Measurements from ENCODE around the gene GAREM1. TPM values are rescaled to one million over a fixed set of nuclear protein-coding genes. Genes with fewer than 3 reads are reported as not detected.

The GAREM1 gene
- polyA plus RNA-seq, 1 of the 3 experiments (the other 2 are of a cell fraction), result 2.8 TPM

DNA sequence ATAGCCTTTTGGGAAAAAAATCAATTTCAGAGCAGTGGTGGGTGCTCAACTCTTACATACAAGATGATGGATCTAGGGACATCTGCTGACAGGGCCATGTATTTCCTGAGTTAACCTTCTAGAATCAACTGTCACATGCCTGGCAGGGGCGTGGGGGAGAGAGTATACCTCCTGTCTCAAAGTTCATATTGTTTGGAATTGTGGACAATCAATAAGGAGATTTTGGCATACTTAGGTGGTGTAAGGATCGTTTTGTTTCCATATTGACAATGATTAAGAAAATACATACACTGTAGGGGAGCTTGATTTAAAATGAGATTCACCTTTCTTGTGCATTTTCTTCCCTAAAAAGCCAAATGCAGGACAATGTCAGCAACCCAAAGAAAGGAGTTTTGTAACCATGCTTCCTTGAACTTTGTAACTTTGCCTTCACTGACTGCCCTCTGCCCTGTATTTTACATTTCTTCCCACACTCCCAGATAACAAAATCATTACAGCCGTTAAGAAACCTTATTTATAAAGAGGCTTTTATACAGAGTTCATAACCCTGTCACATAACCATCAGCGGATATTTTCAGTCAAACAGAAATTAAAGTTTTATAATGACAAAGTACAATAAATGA lies 192.4 kb downstream of the GAREM1 start:
- no peak overlapping the region for H3K9ac ChIP-seq
- no peaks in the 10 kb centered on the region for H3K9me3 ChIP-seq
- H3K4me3 ChIP-seq (ENCODE audit: low read depth in 2 of 2, low read length in 1 of 2), result no peak overlapping the region
- H3F3A ChIP-seq (replicated peaks; ENCODE audit: insufficient read depth), result no peaks in the 10 kb centered on the region
- peaks cover 0 to 4% of the 10 kb centered on the region in 2 experiments; a peak in 1 of 4 replicates for H3K4me1 ChIP-seq (ENCODE audit: control insufficient read depth in 1 of 2, insufficient read depth in 2 of 2, low read depth in 1 of 2, low read length in 1 of 2)
- H3K9me2 ChIP-seq, result no peaks in the 10 kb centered on the region
- POLR2A ChIA-PET, result no interaction called here
- H2AFZ ChIP-seq (ENCODE audit: low read depth), result no peak overlapping the region
- no peaks in the 10 kb centered on the region for H4K20me1 ChIP-seq (ENCODE audit: insufficient read depth)
- TF ChIP-seq EP300 (IDR thresholded peaks at IDR 0.05; ENCODE audit: borderline replicate concordance in 1 of 2, low read depth in 1 of 2, low read length in 1 of 2) (no peak), TEAD4 (IDR thresholded peaks at IDR 0.05; ENCODE audit: borderline replicate concordance, insufficient read depth) (no peak), NFIC (IDR thresholded peaks at IDR 0.05; ENCODE audit: borderline replicate concordance) (no peak), ELF1 (IDR thresholded peaks at IDR 0.05) (no peak), JUND (IDR thresholded peaks at IDR 0.05) (no peak), POLR2AphosphoS5 (IDR thresholded peaks at IDR 0.05; ENCODE audit: low read depth, low read length) (no peak), SMC3 (IDR thresholded peaks at IDR 0.05; ENCODE audit: low read depth, low read length) (no peak)
- TF ChIP-seq, protein P1, sequence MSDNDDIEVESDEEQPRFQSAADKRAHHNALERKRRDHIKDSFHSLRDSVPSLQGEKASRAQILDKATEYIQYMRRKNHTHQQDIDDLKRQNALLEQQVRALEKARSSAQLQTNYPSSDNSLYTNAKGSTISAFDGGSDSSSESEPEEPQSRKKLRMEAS (IDR thresholded peaks at IDR 0.05; ENCODE audit: low read depth), result no peak
- TF ChIP-seq, protein P2, sequence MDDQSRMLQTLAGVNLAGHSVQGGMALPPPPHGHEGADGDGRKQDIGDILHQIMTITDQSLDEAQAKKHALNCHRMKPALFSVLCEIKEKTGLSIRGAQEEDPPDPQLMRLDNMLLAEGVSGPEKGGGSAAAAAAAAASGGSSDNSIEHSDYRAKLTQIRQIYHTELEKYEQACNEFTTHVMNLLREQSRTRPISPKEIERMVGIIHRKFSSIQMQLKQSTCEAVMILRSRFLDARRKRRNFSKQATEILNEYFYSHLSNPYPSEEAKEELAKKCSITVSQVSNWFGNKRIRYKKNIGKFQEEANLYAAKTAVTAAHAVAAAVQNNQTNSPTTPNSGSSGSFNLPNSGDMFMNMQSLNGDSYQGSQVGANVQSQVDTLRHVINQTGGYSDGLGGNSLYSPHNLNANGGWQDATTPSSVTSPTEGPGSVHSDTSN (IDR thresholded peaks at IDR 0.05), result no peak
- TF ChIP-seq, protein P3, sequence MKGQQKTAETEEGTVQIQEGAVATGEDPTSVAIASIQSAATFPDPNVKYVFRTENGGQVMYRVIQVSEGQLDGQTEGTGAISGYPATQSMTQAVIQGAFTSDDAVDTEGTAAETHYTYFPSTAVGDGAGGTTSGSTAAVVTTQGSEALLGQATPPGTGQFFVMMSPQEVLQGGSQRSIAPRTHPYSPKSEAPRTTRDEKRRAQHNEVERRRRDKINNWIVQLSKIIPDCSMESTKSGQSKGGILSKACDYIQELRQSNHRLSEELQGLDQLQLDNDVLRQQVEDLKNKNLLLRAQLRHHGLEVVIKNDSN (IDR thresholded peaks at IDR 0.05; ENCODE audit: borderline replicate concordance, low read depth), result no peak
- TF ChIP-seq, protein P4, sequence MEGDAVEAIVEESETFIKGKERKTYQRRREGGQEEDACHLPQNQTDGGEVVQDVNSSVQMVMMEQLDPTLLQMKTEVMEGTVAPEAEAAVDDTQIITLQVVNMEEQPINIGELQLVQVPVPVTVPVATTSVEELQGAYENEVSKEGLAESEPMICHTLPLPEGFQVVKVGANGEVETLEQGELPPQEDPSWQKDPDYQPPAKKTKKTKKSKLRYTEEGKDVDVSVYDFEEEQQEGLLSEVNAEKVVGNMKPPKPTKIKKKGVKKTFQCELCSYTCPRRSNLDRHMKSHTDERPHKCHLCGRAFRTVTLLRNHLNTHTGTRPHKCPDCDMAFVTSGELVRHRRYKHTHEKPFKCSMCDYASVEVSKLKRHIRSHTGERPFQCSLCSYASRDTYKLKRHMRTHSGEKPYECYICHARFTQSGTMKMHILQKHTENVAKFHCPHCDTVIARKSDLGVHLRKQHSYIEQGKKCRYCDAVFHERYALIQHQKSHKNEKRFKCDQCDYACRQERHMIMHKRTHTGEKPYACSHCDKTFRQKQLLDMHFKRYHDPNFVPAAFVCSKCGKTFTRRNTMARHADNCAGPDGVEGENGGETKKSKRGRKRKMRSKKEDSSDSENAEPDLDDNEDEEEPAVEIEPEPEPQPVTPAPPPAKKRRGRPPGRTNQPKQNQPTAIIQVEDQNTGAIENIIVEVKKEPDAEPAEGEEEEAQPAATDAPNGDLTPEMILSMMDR (IDR thresholded peaks at IDR 0.05), result no peak
- H3K27ac ChIP-seq (ENCODE audit: low read depth in 2 of 2, low read length in 1 of 2), result no peak overlapping the region
- WGBS (ENCODE audit: low lambda C conversion rate), result 86% methylated on average over 4 of the region's 4 CpGs
- H3K27me3 ChIP-seq (ENCODE audit: insufficient read depth), result no peaks in the 10 kb centered on the region
- no peaks in the 10 kb centered on the region for H3K36me3 ChIP-seq (replicated peaks in 1 of 2; ENCODE audit: control insufficient read depth in 1 of 2, insufficient read depth in 2 of 2, low read length in 1 of 2)
- H3K79me2 ChIP-seq (ENCODE audit: insufficient read depth), result no peaks in the 10 kb centered on the region
- no peak for DNase-seq
- no peak overlapping the region for H3K4me2 ChIP-seq
- CTCF ChIA-PET, result interaction anchor here (0.8 to 10.7 kb wide), 3 partner anchors 192 to 273 kb away, joined by 3 to 99 read pairs (median 3); partner anchors contain the start of gene GAREM1

DNA sequence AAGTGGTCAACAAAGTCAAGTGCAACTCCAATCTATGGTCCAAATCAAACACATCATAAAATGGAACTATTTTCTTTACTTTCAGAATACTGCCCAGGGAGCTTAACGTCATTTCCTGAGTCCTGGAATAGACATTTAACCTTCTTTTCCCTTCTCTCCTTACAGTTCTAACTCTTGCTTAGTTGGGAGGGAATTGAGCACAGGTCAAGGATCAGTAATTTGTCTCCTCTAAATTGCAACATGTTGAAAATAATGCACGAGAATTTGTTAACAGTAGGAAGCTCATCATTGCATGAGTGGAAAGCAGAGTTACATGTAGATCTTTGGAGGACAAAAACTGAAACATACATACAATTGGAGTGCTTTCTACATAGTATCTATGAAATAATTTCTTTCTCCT lies 193.1 kb downstream of the GAREM1 start:
- Histone ChIP-seq H4K20me1 (ENCODE audit: insufficient read depth) (no peaks in the 10 kb centered on the region), H3K27ac (ENCODE audit: low read depth in 2 of 2, low read length in 1 of 2) (no peak overlapping the region), H2AFZ (ENCODE audit: low read depth) (no peak overlapping the region), H3K9me2 (no peaks in the 10 kb centered on the region), H3F3A (replicated peaks; ENCODE audit: insufficient read depth) (no peaks in the 10 kb centered on the region), H3K4me2 (no peak overlapping the region), H3K9me3 (no peaks in the 10 kb centered on the region), H3K4me1 (ENCODE audit: control insufficient read depth in 1 of 2, insufficient read depth in 2 of 2, low read depth in 1 of 2, low read length in 1 of 2) (peaks cover 0 to 4% of the 10 kb centered on the region in 2 experiments; a peak in 1 of 4 replicates), H3K79me2 (ENCODE audit: insufficient read depth) (no peaks in the 10 kb centered on the region), H3K4me3 (ENCODE audit: low read depth in 2 of 2, low read length in 1 of 2) (no peak overlapping the region), H3K9ac (no peak overlapping the region), H3K27me3 (ENCODE audit: insufficient read depth) (no peaks in the 10 kb centered on the region), H3K36me3 (replicated peaks in 1 of 2; ENCODE audit: control insufficient read depth in 1 of 2, insufficient read depth in 2 of 2, low read length in 1 of 2) (no peaks in the 10 kb centered on the region)
- WGBS (ENCODE audit: low lambda C conversion rate), result 95% methylated on average over 2 of the region's 2 CpGs
- no peak for DNase-seq
- ChIA-PET CTCF (interaction anchor here (0.8 to 10.7 kb wide), 4 partner anchors 12 to 274 kb away, joined by 3 to 99 read pairs (median 26); partner anchors contain the start of gene GAREM1), POLR2A (no interaction called here)
- TF ChIP-seq RXRA (IDR thresholded peaks at IDR 0.05; ENCODE audit: borderline replicate concordance, low read depth) (no peak), YY1 (IDR thresholded peaks at IDR 0.05; ENCODE audit: low read depth) (no peak), NFIC (IDR thresholded peaks at IDR 0.05; ENCODE audit: borderline replicate concordance) (no peak), RCOR1 (IDR thresholded peaks at IDR 0.05; ENCODE audit: low read length) (no peak), GATA2 (CRISPR knock-in tag; IDR thresholded peaks at IDR 0.05) (no peak), JUND (IDR thresholded peaks at IDR 0.05) (no peak), NRF1 (IDR thresholded peaks at IDR 0.05; ENCODE audit: low read depth, low read length) (no peak), MEF2A (IDR thresholded peaks at IDR 0.05; ENCODE audit: borderline replicate concordance, low read depth) (no peak)
- TF ChIP-seq, protein P5, sequence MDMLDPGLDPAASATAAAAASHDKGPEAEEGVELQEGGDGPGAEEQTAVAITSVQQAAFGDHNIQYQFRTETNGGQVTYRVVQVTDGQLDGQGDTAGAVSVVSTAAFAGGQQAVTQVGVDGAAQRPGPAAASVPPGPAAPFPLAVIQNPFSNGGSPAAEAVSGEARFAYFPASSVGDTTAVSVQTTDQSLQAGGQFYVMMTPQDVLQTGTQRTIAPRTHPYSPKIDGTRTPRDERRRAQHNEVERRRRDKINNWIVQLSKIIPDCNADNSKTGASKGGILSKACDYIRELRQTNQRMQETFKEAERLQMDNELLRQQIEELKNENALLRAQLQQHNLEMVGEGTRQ (IDR thresholded peaks at IDR 0.05; ENCODE audit: borderline replicate concordance, low read depth, low read length), result no peak
- TF ChIP-seq, protein P4 (IDR thresholded peaks at IDR 0.05), result no peak
- TF ChIP-seq, protein P1 (IDR thresholded peaks at IDR 0.05; ENCODE audit: low read depth), result no peak
